Kidney (tissue), 14 donors: Measurements from ENCODE around the gene BABAM2. TPM values are rescaled to one million over a fixed set of nuclear protein-coding genes. Genes with fewer than 3 reads are reported as not detected.

Experiments
- DNase-seq, 5 donors: peaks; one replicate each; pipeline ENCODE4 v3.0.0-alpha.2; 2013 to 2020
- FAIRE-seq: peaks from 2 replicates; lab custom pipeline; 2012; peaks lifted over from hg19 to GRCh38; lab: Jason Lieb, UNC
- H3K27ac ChIP-seq, 2 donors: one replicate each; pipeline ENCODE4 v1.7.0; 2013; ENCODE audit warnings: low read depth in 2 of 2, low read length in 2 of 2, inconsistent platforms in 1 of 2
- H3K27me3 ChIP-seq: one replicate; pipeline ENCODE4 v1.7.1; 2013; ENCODE audit warnings: low read length, inconsistent platforms; ENCODE audit not compliant: control insufficient read depth, insufficient read depth
- H3K36me3 ChIP-seq, 3 donors: one replicate each; pipeline versions ENCODE4 v1.7.0 to v1.7.1; 2013; ENCODE audit warnings: low read length in 3 of 3, control low read depth in 1 of 3, inconsistent platforms in 1 of 3; ENCODE audit not compliant: insufficient read depth in 3 of 3, control insufficient read depth in 2 of 3
- H3K4me1 ChIP-seq, 3 donors: one replicate each; pipeline versions ENCODE4 v1.7.0 to v1.7.1; 2013; ENCODE audit warnings: low read length in 3 of 3, inconsistent platforms in 1 of 3, low read depth in 1 of 3; ENCODE audit not compliant: control insufficient read depth in 2 of 3, insufficient read depth in 2 of 3
- H3K4me3 ChIP-seq, 3 donors: one replicate each; pipeline versions ENCODE4 v1.7.0 to v1.8.1; 2013; ENCODE audit warnings: low read length in 3 of 3, control low read depth in 1 of 3, inconsistent platforms in 1 of 3
- H3K9ac ChIP-seq, 3 donors: one replicate each; pipeline versions ENCODE4 v1.7.0 to v1.7.1; 2013; ENCODE audit warnings: low read length in 3 of 3, control low read depth in 1 of 3, inconsistent platforms in 1 of 3
- H3K9me3 ChIP-seq, 3 donors: one replicate each; pipeline versions ENCODE4 v1.7.0 to v1.7.1; 2013; ENCODE audit warnings: low read length in 3 of 3, control low read depth in 1 of 3, inconsistent platforms in 1 of 3; ENCODE audit not compliant: control insufficient read depth in 2 of 3, insufficient read depth in 1 of 3
- intact Hi-C: fragments of 100-400 bp; cut with DNase I; formaldehyde crosslinking; loops from one replicate; pipeline ENCODE4 v1.11.1; 2022
- polyA plus RNA-seq: library from polyadenylated mRNA; stranded (reverse); fragments of 350-450 nt; fragmentation: Illumina TruSeq; extraction: RNeasy Lipid Tissue Mini Kit (QIAGEN cat#74804); gene quantifications from one replicate; pipeline ENCODE4 v1.2.3, GENCODE V29; 2014; ENCODE audit warnings: low read depth, low replicate concordance; ENCODE audit not compliant: insufficient read depth
- total RNA-seq: library from RNA; stranded (reverse); fragmentation: NEBNext Ultra II Directional; extraction: Animal tissue kit (Norgen Biotek cat#: 25700); gene quantifications from one replicate; pipeline ENCODE4 v1.2.1, GENCODE V29; 2021
- TF ChIP-seq, protein P1 (sequence below): IDR thresholded peaks from 3 replicates; pipeline ENCODE4 v1.5.1; 2012; ENCODE audit warnings: mild to moderate bottlenecking, moderate library complexity, borderline replicate concordance; ENCODE audit not compliant: insufficient read depth; ENCODE audit errors: extremely low read depth
- donor health status: control.
- donor health status: control.
- donor health status: control.
- donor health status: control.
- donor health status: control.
- donor health status: DM: yes; HTN: yes; CAD: no.
- donor health status: Normal renal cell carcinoma (clear cell type).

BABAM2 gene
- total and polyA plus RNA-seq, 2 donors from 2014 or later = 68.4 to 74.1 TPM

DNA sequence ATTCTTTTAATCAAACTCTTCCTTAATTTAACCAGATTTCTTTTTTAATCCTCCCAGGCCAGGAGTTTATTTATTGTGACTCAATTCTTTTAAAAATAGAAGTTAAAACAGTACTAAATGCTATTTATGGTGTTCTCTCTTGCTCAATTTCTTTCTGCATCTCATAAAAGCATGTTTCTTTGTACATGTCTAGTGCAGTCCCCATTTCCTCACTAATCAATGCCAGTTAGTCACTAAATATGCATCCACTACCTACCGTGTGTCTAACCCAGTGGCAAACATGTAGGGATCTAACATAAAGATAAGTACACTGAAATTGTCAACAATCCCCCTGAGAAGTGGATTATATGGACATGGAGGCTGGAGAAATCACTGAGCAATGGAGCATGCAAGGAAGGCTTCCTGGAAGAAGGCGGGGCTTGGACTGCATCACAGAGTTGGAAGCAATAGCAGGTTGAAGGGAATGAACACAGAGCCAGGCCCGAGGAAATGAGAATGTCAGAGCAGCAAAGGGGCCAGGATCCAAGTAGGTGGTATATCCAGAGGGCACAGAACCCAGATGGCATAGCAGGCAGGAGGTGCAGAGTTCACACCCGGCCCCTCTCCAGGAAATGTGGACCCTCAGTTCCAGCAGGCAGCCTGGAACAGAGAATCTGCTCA lies 396.9 kb downstream of the BABAM2 start:
- no peaks in the 10 kb centered on the region for H3K27me3 ChIP-seq
- intact Hi-C loops = no loop called here
- FAIRE-seq (no peak), DNase-seq (no peak)
- H3K36me3 ChIP-seq = no peaks in the 10 kb centered on the region
- no peak overlapping the region for H3K9ac ChIP-seq
- H3K9me3 ChIP-seq = no peaks in the 10 kb centered on the region
- peaks cover 0 to 8% (median 0%) of the 10 kb centered on the region in 3 donors for H3K4me1 ChIP-seq
- H3K4me3 ChIP-seq = no peak overlapping the region
- no peak overlapping the region for H3K27ac ChIP-seq
- TF ChIP-seq, protein P1, sequence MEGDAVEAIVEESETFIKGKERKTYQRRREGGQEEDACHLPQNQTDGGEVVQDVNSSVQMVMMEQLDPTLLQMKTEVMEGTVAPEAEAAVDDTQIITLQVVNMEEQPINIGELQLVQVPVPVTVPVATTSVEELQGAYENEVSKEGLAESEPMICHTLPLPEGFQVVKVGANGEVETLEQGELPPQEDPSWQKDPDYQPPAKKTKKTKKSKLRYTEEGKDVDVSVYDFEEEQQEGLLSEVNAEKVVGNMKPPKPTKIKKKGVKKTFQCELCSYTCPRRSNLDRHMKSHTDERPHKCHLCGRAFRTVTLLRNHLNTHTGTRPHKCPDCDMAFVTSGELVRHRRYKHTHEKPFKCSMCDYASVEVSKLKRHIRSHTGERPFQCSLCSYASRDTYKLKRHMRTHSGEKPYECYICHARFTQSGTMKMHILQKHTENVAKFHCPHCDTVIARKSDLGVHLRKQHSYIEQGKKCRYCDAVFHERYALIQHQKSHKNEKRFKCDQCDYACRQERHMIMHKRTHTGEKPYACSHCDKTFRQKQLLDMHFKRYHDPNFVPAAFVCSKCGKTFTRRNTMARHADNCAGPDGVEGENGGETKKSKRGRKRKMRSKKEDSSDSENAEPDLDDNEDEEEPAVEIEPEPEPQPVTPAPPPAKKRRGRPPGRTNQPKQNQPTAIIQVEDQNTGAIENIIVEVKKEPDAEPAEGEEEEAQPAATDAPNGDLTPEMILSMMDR = no peak

DNA sequence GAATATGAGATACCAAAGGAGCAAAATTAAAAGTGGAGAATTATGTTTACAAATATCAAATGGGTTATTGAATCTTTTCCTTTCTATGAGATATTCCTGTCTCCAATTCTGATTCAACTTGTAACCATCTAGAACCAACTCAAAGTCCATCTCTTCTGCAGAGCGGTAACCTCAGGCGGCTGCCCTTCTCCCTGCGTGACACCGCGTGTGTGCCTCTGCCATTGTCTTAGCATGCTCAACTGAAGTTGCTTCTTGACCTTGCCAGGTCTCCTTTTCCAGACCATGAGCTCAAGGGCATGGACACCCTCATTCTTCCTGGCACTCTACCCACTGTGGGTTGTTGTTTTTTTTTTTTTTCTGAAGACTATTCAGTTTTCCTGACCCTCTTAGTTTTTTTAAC lies 398.1 kb downstream of the BABAM2 start:
- DNase-seq = no peak
- H3K9me3 ChIP-seq = no peaks in the 10 kb centered on the region
- H3K27me3 ChIP-seq = no peaks in the 10 kb centered on the region
- H3K4me1 ChIP-seq = peaks cover 0 to 8% (median 0%) of the 10 kb centered on the region in 3 donors
- intact Hi-C loops = no loop called here
- no peak overlapping the region for H3K27ac ChIP-seq
- TF ChIP-seq, protein P1 = no peak
- no peak overlapping the region for H3K4me3 ChIP-seq
- H3K36me3 ChIP-seq = no peaks in the 10 kb centered on the region
- FAIRE-seq = no peak
- H3K9ac ChIP-seq = no peak overlapping the region

DNA sequence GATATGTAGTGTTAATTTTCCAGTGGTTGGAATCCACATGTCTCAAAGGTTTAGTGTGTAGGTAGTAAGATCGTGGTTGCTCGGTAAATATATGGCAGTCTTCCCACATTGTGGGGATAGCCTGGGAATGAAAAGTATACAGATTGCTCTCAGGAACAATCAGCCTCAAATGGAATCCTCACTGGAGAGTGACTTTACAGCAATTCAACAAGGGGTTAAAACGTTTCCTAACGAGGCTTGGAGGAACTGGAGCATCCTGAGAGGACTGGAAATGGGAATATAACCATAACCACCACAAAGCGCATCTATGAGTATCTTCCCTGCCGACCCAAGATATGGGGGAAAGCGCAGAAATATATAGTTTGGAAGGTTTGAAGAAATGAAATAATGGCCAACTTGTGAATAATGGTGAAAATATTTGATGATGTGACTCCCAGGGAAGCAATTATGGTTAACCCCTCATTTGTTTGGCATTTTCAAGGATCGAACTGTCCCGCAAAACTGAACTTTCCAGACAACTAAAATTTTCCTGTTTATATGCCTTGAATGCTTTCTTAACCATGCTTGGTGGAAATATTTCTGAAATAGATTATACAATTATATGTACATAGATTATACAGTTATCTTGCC lies 401.4 kb downstream of the BABAM2 start:
- Histone ChIP-seq H3K9me3 (no peaks in the 10 kb centered on the region), H3K4me3 (no peak overlapping the region), H3K27ac (no peak overlapping the region), H3K4me1 (peaks cover 0 to 4% (median 0%) of the 10 kb centered on the region in 3 donors), H3K27me3 (no peaks in the 10 kb centered on the region), H3K36me3 (no peaks in the 10 kb centered on the region), H3K9ac (no peak overlapping the region)
- TF ChIP-seq, protein P1 = no peak
- no peak for DNase-seq
- FAIRE-seq = no peak
- intact Hi-C loops = no loop called here
